ENCODE results near the gene LINGO1. TPM values are rescaled to one million over a fixed set of nuclear protein-coding genes. Genes with fewer than 3 reads are reported as not detected.

The LINGO1 gene
- total and polyA plus RNA-seq, 2 of the 8 experiments (the other 6 are each of a cell fraction or from before 2014, with no cell fraction given) = 57.1 to 114 TPM

DNA sequence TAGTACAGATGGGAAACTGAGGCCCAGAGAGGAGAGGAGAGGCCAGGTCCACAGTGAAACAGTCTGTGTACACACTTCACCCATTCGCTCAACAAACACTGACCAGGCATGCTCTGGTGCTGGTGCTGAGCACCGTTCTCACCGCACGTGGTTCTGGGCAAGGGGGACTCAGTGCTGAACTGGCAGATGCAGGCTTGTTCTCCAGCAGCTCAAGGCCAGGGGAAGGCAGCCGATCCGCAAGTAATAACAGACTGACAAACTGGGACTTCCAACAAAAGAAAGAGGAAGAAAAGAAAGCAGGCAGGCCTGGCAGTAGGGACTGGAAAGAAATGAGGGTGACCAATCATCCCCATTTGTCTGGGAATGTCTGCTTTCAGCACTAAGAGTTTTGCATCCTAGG lies 25.6 kb upstream of the LINGO1 start:
- H2BK20ac ChIP-seq (ENCODE audit: low read length) = no peak overlapping the region
- H3K56ac ChIP-seq (replicated peaks; ENCODE audit: insufficient read length, low read depth, low read length) = no peak overlapping the region
- H3K4me3 ChIP-seq (ENCODE audit: extremely low read depth in 1 of 4, insufficient read depth in 2 of 4, low read depth in 3 of 4, low read length in 4 of 4) = no peak overlapping the region
- FAIRE-seq (no peak), DNase-seq (ENCODE audit: low read depth in 1 of 2, low spot score in 2 of 2) (no peak)
- WGBS, 2 experiments (ENCODE audit: extremely low coverage in 1 of 2, insufficient coverage in 1 of 2, insufficient read length in 1 of 2, insufficient replicate concordance in 2 of 2, low coverage in 1 of 2, low lambda C conversion rate in 2 of 2, missing lambda C conversion rate in 1 of 2) = 94% methylated on average over 6 of the region's 6 CpGs; no CpG with 5 or more reads in 1 of the 2 experiments
- H2BK15ac ChIP-seq (ENCODE audit: low read length) = peak overlapping the region; percentile 73
- H3K9me3 ChIP-seq (ENCODE audit: insufficient read depth in 2 of 2, low read depth in 1 of 2, low read length in 1 of 2) = 0 out of 4 replicates have a peak, but pooled peaks cover 0 to 5% of the 10 kb centered on the region in 2 experiments
- H3K27me3 ChIP-seq (replicated peaks in 1 of 4; ENCODE audit: control insufficient read depth in 3 of 4, extremely low read depth in 1 of 4, insufficient read depth in 3 of 4, low read length in 3 of 4) = no peaks in the 10 kb centered on the region
- no peak overlapping the region for H4K8ac ChIP-seq (ENCODE audit: extremely low read depth, insufficient read depth, low read length)
- H3K23me2 ChIP-seq (ENCODE audit: low read depth, low read length) = no peaks in the 10 kb centered on the region
- H3K27ac ChIP-seq (ENCODE audit: low read depth, low read length) = no peak overlapping the region
- H3K79me2 ChIP-seq (ENCODE audit: control insufficient read depth in 1 of 2, insufficient read depth in 2 of 2, low read length in 2 of 2) = no peaks in the 10 kb centered on the region
- H3K4me2 ChIP-seq (ENCODE audit: insufficient read depth in 1 of 2, low read depth in 2 of 2, low read length in 2 of 2) = no peak overlapping the region
- no peaks in the 10 kb centered on the region for H3K79me1 ChIP-seq (ENCODE audit: low read depth, low read length)
- H4K20me1 ChIP-seq (replicated peaks in 1 of 2; ENCODE audit: control insufficient read depth in 1 of 2, insufficient read depth in 2 of 2, low read length in 2 of 2) = no peaks in the 10 kb centered on the region
- no peak overlapping the region for H2AFZ ChIP-seq (ENCODE audit: low read length)
- H2BK5ac ChIP-seq (ENCODE audit: low read depth, low read length) = no peak overlapping the region
- peak overlapping the region; percentile 77; the same call in 1 of the 2 replicates for H2AK5ac ChIP-seq (ENCODE audit: low read depth, low read length)
- H2BK120ac ChIP-seq (replicated peaks; ENCODE audit: low read depth, low read length) = no peak overlapping the region
- no peak overlapping the region for H3K4ac ChIP-seq (replicated peaks; ENCODE audit: insufficient read length, low read depth, low read length)
- no peak overlapping the region for H3K23ac ChIP-seq (ENCODE audit: insufficient read length)
- no peaks in the 10 kb centered on the region for H3K36me3 ChIP-seq (ENCODE audit: control insufficient read depth in 2 of 4, insufficient read depth in 4 of 4, low read length in 3 of 4)
- H4K91ac ChIP-seq (replicated peaks; ENCODE audit: insufficient read length, low read length) = no peak overlapping the region
- H2BK12ac ChIP-seq (ENCODE audit: low read depth, low read length) = no peak overlapping the region; the same call in 1 of the 2 replicates
- no peak overlapping the region for H4K5ac ChIP-seq (ENCODE audit: insufficient read length, low read depth, low read length)
- POLR2A ChIA-PET (ENCODE audit: partially characterized antibody) = interaction anchor here (0.8 to 1.0 kb wide), 2 partner anchors 17 to 29 kb away, joined by 3 read pairs; no protein-coding TSS in a partner anchor
- H3K9ac ChIP-seq (replicated peaks in 1 of 4; ENCODE audit: extremely low read depth in 1 of 4, low read depth in 3 of 4, low read length in 3 of 4) = no peak overlapping the region
- CTCF ChIA-PET (ENCODE audit: partially characterized antibody) = interaction anchor here (0.6 to 19.2 kb wide), 15 partner anchors 13 to 217 kb away, joined by 3 to 361 read pairs (median 5); partner anchors contain the start of gene LINGO1
- H3K4me1 ChIP-seq (replicated peaks in 1 of 4; ENCODE audit: control insufficient read depth in 3 of 4, insufficient read depth in 4 of 4, low read length in 3 of 4) = peaks cover 0 to 6% (median 2%) of the 10 kb centered on the region in 4 experiments; a peak in 4 of 7 replicates
- H3K18ac ChIP-seq (ENCODE audit: extremely low read depth, low read length) = no peak overlapping the region
- H3K14ac ChIP-seq (ENCODE audit: insufficient read length) = no peak overlapping the region
- no peak for TF ChIP-seq PHF8 (conservative IDR thresholded peaks at IDR 0.05; ENCODE audit: low read depth, low read length)
- TF ChIP-seq SP1 (IDR thresholded peaks at IDR 0.05; ENCODE audit: low read depth, low read length) = no peak
- no peak for TF ChIP-seq SIN3A (conservative IDR thresholded peaks at IDR 0.05 in 1 of 2, IDR thresholded peaks at IDR 0.05 in 1 of 2; ENCODE audit: low read depth in 1 of 2, low read length in 2 of 2)
- TF ChIP-seq TEAD4 (IDR thresholded peaks at IDR 0.05; ENCODE audit: low read depth, low read length) = no peak

Data from H1 (cell line).